Fibroblast of lung (primary cell): ENCODE data around the gene TRIM71. TPM values are rescaled to one million over a fixed set of nuclear protein-coding genes. Genes with fewer than 3 reads are reported as not detected.
A peak's percentile ranks its signal among the peaks of the same experiment; 100 is the strongest.
"Not testable (repeated sequence)": the region's sequence is repeated elsewhere in the genome, so short reads cannot be mapped to it uniquely, and the experiment has no call there.

Source experiments
- DNase-seq, 2 donors: peaks; one replicate each; pipeline versions ENCODE4 v3.0.0 to v3.0.0-alpha.2; 2010; ENCODE audit warnings: low read depth in 2 of 2
- H2AFZ ChIP-seq: 2 replicates; pipeline ENCODE4 v1.5.1; 2012; ENCODE audit warnings: low read length, control low read depth, inconsistent platforms
- H3K27ac ChIP-seq: 2 replicates; pipeline ENCODE4 v1.5.1; 2011; ENCODE audit warnings: low read length, control low read depth; ENCODE audit not compliant: insufficient read depth
- H3K27me3 ChIP-seq: 2 replicates; pipeline ENCODE4 v1.5.1; 2011; ENCODE audit warnings: mild to moderate bottlenecking, low read length; ENCODE audit not compliant: control insufficient read depth, insufficient read depth
- H3K36me3 ChIP-seq: 2 replicates; pipeline ENCODE4 v1.5.1; 2011; ENCODE audit warnings: low read length; ENCODE audit not compliant: control insufficient read depth, insufficient read depth
- H3K4me1 ChIP-seq: 2 replicates; pipeline ENCODE4 v1.5.1; 2011; ENCODE audit warnings: low read length; ENCODE audit not compliant: control insufficient read depth, insufficient read depth; ENCODE audit errors: extremely low read depth
- H3K4me2 ChIP-seq: 2 replicates; pipeline ENCODE4 v1.5.1; 2011; ENCODE audit warnings: low read length, control low read depth; ENCODE audit not compliant: insufficient read depth; ENCODE audit errors: extremely low read depth
- H3K4me3 ChIP-seq, 4 experiments: fragments of 200-600 bp in 1 of 4; sonication (generic) in 1 of 4; replicated peaks in 1 of 4; 2 replicates each; pipeline ENCODE4 v1.5.1; 2011 to 2016; ENCODE audit warnings: low read length in 4 of 4, low read depth in 3 of 4, mild to moderate bottlenecking in 3 of 4, control low read depth in 2 of 4, inconsistent platforms in 1 of 4, mixed read lengths in 1 of 4; ENCODE audit not compliant: insufficient read depth in 1 of 4; ENCODE audit errors: control extremely low read depth in 1 of 4
- H3K79me2 ChIP-seq: 2 replicates; pipeline ENCODE4 v1.5.1; 2012; ENCODE audit warnings: mild to moderate bottlenecking, low read length, inconsistent platforms; ENCODE audit not compliant: control insufficient read depth, insufficient read depth
- H3K9ac ChIP-seq: 2 replicates; pipeline ENCODE4 v1.5.1; 2011; ENCODE audit warnings: mild to moderate bottlenecking, low read length, control low read depth; ENCODE audit not compliant: insufficient read depth
- H3K9me3 ChIP-seq: 2 replicates; pipeline ENCODE4 v1.5.1; 2012; ENCODE audit warnings: low read depth, low read length; ENCODE audit not compliant: control insufficient read depth, insufficient read depth
- H4K20me1 ChIP-seq: 2 replicates; pipeline ENCODE4 v1.5.1; 2011; ENCODE audit warnings: low read length; ENCODE audit not compliant: control insufficient read depth, insufficient read depth; ENCODE audit errors: extremely low read depth
- EZH2 ChIP-seq: IDR thresholded peaks from 2 replicates; pipeline ENCODE4 v1.5.1; 2012; ENCODE audit warnings: low read length, control low read depth, mild to moderate bottlenecking; ENCODE audit errors: missing control alignments
- polyA plus RNA-seq, 2 donors: library from polyadenylated mRNA; depleted of rRNA in 1 of 2; stranded (reverse) in 1 of 2; unstranded in 1 of 2; fragments of >200 nt; gene quantifications; 2 replicates each; pipeline ENCODE4 v1.2.1, GENCODE V29; 2011 to 2012; ENCODE audit warnings: missing spikeins in 1 of 2
- total RNA-seq: library from RNA; depleted of rRNA; stranded (reverse); fragments of >200 nt; gene quantifications from 2 replicates; pipeline ENCODE4 v1.2.1, GENCODE V29; 2014
- TF ChIP-seq, protein P1 (sequence below), 2 donors: IDR thresholded peaks in 1 of 2; conservative IDR thresholded peaks in 1 of 2; 1 replicate in 1 of 2; 2 replicates in 1 of 2; pipeline ENCODE4 v1.5.1; 2011 to 2012; ENCODE audit warnings: low read length in 2 of 2, control low read depth in 1 of 2, inconsistent platforms in 1 of 2, low read depth in 1 of 2, mild to moderate bottlenecking in 1 of 2

Gene TRIM71
- total and polyA plus RNA-seq, 2 donors (not counting 1 experiment from before 2014, with no cell fraction given), result under 0.01 to 0.02 TPM

DNA sequence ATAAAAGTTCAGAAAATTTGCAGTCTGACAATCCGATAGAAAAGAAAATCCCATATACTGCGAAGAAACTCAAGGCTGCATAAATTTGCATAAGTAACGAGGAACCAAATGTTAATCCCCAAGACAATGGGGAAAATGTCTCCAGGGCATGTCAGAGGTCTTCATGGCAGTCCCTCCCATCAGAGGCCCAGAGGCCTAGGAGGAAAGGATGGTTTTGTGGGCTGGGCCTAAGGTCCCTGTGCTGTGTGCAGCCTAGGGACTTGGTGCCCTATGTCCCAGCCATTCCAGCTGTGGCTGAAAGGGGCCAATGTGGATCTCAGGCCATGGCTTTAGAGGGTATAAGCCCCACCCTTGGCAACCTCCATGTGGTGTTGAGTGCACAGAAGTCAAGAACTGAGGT is 112.4 kb downstream of the TRIM71 start:
- H3K9me3 ChIP-seq, result no peaks in the 10 kb centered on the region
- no peak overlapping the region for H3K9ac ChIP-seq
- H2AFZ ChIP-seq, result no peak overlapping the region
- no peaks in the 10 kb centered on the region for H3K36me3 ChIP-seq
- H3K4me3 ChIP-seq, result no peak overlapping the region
- no peaks in the 10 kb centered on the region for H3K79me2 ChIP-seq
- H3K4me1 ChIP-seq, result no peaks in the 10 kb centered on the region
- H3K27ac ChIP-seq, result no peak overlapping the region
- DNase-seq, result no peak
- H4K20me1 ChIP-seq, result no peaks in the 10 kb centered on the region
- no peak overlapping the region for H3K4me2 ChIP-seq
- TF ChIP-seq, protein P1, sequence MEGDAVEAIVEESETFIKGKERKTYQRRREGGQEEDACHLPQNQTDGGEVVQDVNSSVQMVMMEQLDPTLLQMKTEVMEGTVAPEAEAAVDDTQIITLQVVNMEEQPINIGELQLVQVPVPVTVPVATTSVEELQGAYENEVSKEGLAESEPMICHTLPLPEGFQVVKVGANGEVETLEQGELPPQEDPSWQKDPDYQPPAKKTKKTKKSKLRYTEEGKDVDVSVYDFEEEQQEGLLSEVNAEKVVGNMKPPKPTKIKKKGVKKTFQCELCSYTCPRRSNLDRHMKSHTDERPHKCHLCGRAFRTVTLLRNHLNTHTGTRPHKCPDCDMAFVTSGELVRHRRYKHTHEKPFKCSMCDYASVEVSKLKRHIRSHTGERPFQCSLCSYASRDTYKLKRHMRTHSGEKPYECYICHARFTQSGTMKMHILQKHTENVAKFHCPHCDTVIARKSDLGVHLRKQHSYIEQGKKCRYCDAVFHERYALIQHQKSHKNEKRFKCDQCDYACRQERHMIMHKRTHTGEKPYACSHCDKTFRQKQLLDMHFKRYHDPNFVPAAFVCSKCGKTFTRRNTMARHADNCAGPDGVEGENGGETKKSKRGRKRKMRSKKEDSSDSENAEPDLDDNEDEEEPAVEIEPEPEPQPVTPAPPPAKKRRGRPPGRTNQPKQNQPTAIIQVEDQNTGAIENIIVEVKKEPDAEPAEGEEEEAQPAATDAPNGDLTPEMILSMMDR (conservative IDR thresholded peaks at IDR 0.05 in 1 of 2, IDR thresholded peaks at IDR 0.05 in 1 of 2; ENCODE audit: low read depth in 1 of 2, low read length in 2 of 2), result no peak
- no peak for TF ChIP-seq EZH2
- no peaks in the 10 kb centered on the region for H3K27me3 ChIP-seq

DNA sequence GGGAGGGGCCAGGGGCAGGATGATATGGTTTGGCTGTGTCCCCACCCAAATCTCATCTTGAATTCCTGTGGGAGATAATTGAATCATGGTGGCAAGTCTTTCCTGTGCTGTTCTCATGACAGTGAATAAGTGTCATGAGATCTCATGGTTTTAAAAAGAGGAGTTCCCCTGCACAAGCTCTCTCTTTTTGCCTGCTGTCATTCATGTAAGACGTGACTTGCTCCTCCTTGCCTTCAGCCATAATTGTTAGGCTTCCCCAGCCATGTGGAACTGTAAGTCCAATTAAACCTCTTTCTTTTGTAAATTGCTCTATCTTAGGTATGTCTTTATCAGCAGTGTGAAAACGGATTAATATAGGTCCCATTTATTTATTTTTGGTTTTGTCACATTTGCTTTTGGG is 113.5 kb downstream of the TRIM71 start:
- H3K9me3 ChIP-seq, H3K9ac ChIP-seq, H3K4me1 ChIP-seq, H3K4me3 ChIP-seq, H3K36me3 ChIP-seq, H4K20me1 ChIP-seq, H3K27ac ChIP-seq, H3K79me2 ChIP-seq, H3K4me2 ChIP-seq, H2AFZ ChIP-seq, DNase-seq, H3K27me3 ChIP-seq: not testable (repeated sequence)

DNA sequence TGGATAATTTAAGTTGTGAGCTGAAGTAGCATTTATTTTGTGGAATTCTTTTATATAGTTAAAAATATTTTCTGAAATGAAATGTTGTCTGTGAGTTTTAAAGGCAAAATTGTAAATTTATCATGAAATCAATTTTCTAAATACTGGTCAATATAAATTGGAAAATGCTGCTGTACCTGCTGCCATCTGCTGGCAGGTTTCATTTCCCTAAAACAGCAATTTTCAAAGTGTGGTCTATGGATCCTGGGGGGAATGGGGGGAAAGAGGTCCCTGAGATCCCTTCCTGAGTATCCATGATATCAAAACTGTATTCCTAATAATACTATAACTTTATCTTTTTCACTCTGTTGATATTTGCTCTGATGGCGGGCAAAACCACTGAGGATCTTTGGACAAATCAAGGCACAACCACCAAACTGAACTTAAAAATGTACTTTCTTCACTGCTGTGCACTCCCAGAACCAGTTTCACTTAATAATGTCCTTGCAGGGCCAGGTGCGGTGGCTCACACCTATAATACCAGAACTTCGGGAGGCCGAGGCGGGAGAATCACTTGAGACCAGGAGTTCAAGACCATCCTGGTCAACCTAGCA is 116.4 kb downstream of the TRIM71 start:
- H2AFZ ChIP-seq, result no peak overlapping the region
- H3K4me3 ChIP-seq, result no peak overlapping the region
- TF ChIP-seq, protein P1 (conservative IDR thresholded peaks at IDR 0.05 in 1 of 2, IDR thresholded peaks at IDR 0.05 in 1 of 2; ENCODE audit: low read depth in 1 of 2, low read length in 2 of 2), result peak; percentile 73 to 76
- no peak for TF ChIP-seq EZH2
- H3K36me3 ChIP-seq, result no peaks in the 10 kb centered on the region
- H3K4me1 ChIP-seq, result no peaks in the 10 kb centered on the region
- peak in 1 of 2 donors; percentile 36 for DNase-seq
- no peak overlapping the region for H3K4me2 ChIP-seq
- H3K9ac ChIP-seq, result no peak overlapping the region
- H3K27me3 ChIP-seq, result no peaks in the 10 kb centered on the region
- no peaks in the 10 kb centered on the region for H3K79me2 ChIP-seq
- no peaks in the 10 kb centered on the region for H3K9me3 ChIP-seq
- H4K20me1 ChIP-seq, result no peaks in the 10 kb centered on the region
- no peak overlapping the region for H3K27ac ChIP-seq
